C4-2B (cell line): Measurements from ENCODE around the gene SLC6A11.

Experiments
- H3K27ac ChIP-seq: fragments of 450-650 bp; 2 replicates; pipeline ENCODE4 v1.5.1; 2017
- ZFX ChIP-seq: fragments of 450-650 bp; IDR thresholded peaks from 2 replicates; pipeline ENCODE4 v1.6.1; 2017
- TF ChIP-seq, protein P1 (sequence below): fragments of 450-650 bp; conservative IDR thresholded peaks from 2 replicates; pipeline ENCODE4 v1.5.1; 2017; ENCODE audit warnings: mild to moderate bottlenecking

Gene SLC6A11

GRCh38 chr3:10975695-10976234, 159.7 kb downstream of the SLC6A11 start:
- no peak for TF ChIP-seq ZFX
- TF ChIP-seq, protein P1, sequence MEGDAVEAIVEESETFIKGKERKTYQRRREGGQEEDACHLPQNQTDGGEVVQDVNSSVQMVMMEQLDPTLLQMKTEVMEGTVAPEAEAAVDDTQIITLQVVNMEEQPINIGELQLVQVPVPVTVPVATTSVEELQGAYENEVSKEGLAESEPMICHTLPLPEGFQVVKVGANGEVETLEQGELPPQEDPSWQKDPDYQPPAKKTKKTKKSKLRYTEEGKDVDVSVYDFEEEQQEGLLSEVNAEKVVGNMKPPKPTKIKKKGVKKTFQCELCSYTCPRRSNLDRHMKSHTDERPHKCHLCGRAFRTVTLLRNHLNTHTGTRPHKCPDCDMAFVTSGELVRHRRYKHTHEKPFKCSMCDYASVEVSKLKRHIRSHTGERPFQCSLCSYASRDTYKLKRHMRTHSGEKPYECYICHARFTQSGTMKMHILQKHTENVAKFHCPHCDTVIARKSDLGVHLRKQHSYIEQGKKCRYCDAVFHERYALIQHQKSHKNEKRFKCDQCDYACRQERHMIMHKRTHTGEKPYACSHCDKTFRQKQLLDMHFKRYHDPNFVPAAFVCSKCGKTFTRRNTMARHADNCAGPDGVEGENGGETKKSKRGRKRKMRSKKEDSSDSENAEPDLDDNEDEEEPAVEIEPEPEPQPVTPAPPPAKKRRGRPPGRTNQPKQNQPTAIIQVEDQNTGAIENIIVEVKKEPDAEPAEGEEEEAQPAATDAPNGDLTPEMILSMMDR: no peak
- no peak overlapping the region for H3K27ac ChIP-seq

DNA sequence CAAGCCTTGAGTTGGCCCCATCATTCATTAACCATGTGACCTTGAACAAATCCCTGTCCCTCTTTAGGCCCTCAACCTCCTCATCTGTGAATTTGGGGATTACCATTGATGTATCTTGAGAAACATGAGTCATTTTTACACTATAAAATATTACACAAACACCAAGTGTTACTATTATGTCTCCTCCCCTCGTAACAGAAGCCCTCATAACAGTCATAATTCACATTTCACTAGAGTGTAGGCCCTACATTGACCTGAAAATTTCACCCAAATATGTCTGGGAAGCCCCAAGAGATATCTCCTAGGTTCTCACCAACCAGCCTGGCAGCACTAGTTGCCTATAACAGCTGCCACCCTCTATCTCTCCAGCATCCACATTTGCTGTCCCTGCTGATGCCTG, 160.7 kb downstream of the SLC6A11 start:
- H3K27ac ChIP-seq: no peak overlapping the region
- TF ChIP-seq, protein P1: no peak
- TF ChIP-seq ZFX: no peak

GRCh38 chr3:10977892-10978510, 162.0 kb downstream of the SLC6A11 start:
- no peak overlapping the region for H3K27ac ChIP-seq
- TF ChIP-seq, protein P1: no peak
- TF ChIP-seq ZFX: no peak

GRCh38 chr3:10978956-10979355, 162.9 kb downstream of the SLC6A11 start:
- H3K27ac ChIP-seq: no peak overlapping the region
- no peak for TF ChIP-seq ZFX
- TF ChIP-seq, protein P1: no peak

DNA sequence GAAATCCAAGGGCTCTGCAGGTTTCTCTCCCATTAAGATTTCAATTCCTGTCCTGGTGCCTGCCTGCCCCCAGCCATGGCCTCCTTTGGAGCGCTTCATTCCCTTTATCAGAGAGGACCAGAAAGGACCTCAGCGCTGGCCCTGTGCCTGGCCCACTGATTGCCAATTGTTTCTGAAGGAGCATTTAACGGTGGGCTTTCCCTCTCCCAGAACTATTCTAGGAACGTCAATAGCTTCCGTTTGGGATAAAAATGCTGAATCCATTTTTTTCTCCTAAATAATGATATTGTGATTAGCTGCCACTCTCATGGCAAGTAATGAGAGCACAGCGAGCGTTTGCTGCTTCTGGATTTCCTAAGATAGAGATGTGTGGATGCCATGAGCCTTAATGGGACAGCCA, 164.3 kb downstream of the SLC6A11 start:
- no peak overlapping the region for H3K27ac ChIP-seq
- TF ChIP-seq, protein P1: no peak
- TF ChIP-seq ZFX: no peak

GRCh38 chr3:10981031-10981430, 165.0 kb downstream of the SLC6A11 start:
- TF ChIP-seq, protein P1: no peak
- no peak for TF ChIP-seq ZFX
- no peak overlapping the region for H3K27ac ChIP-seq

DNA sequence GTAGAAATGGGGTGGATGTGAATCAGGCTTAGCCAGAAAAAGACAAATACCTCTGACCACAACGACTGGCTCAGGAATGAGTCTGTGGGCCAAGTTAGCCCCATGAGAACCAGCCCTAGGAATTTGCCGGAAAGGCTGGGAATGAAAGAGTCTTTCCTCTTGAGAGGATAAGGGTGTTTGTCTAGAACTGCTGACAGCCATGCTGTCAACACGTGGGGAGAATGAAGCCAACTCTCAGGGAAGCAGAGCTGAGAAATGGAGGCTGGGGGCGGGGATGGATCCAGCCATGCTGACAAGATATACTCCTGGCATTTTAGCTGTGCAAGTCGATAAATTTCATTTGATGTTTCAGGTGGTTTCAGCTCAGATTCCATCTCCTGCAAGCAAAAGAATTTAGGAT, 165.9 kb downstream of the SLC6A11 start:
- TF ChIP-seq, protein P1: no peak
- H3K27ac ChIP-seq: no peak overlapping the region
